T-helper 2 cell treated with Interferon-gamma antibody and Interleukin-4, amounts not matched to agents 5 μg/mL and 100 μg/mL, for 36 hours (primary cell): Measurements from ENCODE around the gene GET4.

ENCODE experiments used
- DNase-seq: peaks from one replicate; pipeline ENCODE4 v3.0.0; 2021; ENCODE audit warnings: low spot score
- H3K27ac Mint-ChIP-seq: one replicate; pipeline ENCODE4 v1.8.0; 2021; ENCODE audit warnings: mild to moderate bottlenecking, mixed read lengths
- H3K27me3 Mint-ChIP-seq: one replicate; pipeline ENCODE4 v1.8.0; 2021; ENCODE audit warnings: low read depth, mixed read lengths
- H3K36me3 Mint-ChIP-seq: one replicate; pipeline ENCODE4 v1.8.0; 2021; ENCODE audit warnings: low read depth, mixed read lengths
- H3K4me1 Mint-ChIP-seq: one replicate; pipeline ENCODE4 v1.8.0; 2021; ENCODE audit warnings: low read depth, mixed read lengths
- H3K4me3 Mint-ChIP-seq: one replicate; pipeline ENCODE4 v1.8.0; 2022; ENCODE audit warnings: mild to moderate bottlenecking, moderate library complexity, mixed read lengths
- H3K9me3 Mint-ChIP-seq: one replicate; pipeline ENCODE4 v1.8.0; 2021; ENCODE audit warnings: mixed read lengths

Gene GET4

DNA sequence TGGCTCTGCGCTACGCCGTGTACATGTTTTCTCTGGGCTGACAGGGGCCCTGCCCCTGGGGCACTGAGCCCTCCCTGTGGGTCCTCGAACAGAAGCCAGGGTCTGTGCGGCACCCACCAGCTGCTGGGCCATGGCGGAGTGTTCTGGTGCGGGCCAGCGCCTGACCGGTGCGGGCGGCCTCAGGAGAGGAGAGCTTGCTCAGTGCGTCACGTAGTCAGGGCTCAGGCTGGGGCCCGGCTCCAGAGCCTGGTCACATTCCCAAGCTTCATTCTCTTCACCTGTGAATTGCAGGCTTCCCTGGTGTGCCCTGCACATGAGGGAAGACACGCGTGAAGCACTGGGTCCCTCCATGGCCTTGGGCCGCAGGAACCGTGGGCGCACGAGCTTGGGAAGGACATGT, 15.5 kb downstream of the GET4 start:
- no peak for DNase-seq
- no peaks in the 10 kb centered on the region for H3K27me3 Mint-ChIP-seq
- no peak overlapping the region for H3K27ac Mint-ChIP-seq

DNA sequence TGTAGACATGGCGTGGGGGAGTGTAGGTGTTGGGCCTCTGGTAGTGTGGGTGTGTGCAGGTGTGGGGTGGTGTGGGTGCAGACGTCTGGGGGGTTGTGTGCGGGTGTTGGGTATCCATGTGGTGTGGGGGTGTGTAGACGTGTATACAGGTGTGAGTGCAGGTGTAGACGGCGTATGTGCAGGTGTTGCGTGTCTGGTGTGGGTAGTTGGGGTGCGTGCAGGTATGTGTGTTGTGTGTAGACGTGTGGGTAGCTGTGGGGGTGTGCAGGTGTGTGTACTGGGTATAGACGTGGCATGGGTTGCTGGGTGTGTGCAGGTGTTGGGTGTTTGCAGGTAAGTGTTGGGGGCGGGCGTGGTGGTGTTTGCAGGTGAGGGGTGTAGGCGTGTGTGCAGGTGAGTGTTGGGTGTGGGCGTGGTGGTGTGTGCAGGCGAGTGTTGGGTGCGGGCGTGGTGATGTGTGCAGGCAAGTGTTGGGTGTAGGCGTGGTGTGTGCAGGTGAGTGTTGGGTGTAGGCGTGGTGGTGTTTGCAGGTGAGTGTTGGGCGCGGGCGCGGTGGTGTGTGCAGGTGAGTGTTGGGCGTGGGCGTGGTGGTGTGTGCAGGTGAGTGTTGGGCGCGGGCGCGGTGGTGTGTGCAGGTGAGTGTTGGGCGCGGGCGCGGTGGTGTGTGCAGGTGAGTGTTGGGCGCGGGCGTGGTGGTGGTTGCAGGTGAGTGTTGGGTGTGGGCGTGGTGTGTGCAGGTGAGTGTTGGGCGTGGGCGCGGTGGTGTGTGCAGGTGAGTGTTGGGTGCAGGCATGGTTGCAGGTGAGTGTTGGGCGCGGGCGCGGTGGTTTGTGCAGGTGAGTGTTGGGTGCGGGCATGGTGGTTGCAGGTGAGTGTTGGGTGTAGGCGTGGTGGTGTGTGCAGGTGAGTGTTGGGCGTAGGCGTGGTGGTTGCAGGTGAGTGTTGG, 16.6 kb downstream of the GET4 start:
- DNase-seq, result no peak
- H3K27ac Mint-ChIP-seq, result no peak overlapping the region
- H3K4me3 Mint-ChIP-seq, result no peak overlapping the region
- no peaks in the 10 kb centered on the region for H3K9me3 Mint-ChIP-seq
- peaks cover 2% of the 10 kb centered on the region for H3K4me1 Mint-ChIP-seq
- peaks cover 48% of the 10 kb centered on the region for H3K36me3 Mint-ChIP-seq
- no peaks in the 10 kb centered on the region for H3K27me3 Mint-ChIP-seq

More for the DNA sequence above, 15.5 kb downstream of the GET4 start:
- H3K9me3 Mint-ChIP-seq, result no peaks in the 10 kb centered on the region
- peaks cover 2% of the 10 kb centered on the region for H3K4me1 Mint-ChIP-seq
- H3K4me3 Mint-ChIP-seq, result no peak overlapping the region
- peaks cover 51% of the 10 kb centered on the region for H3K36me3 Mint-ChIP-seq

DNA sequence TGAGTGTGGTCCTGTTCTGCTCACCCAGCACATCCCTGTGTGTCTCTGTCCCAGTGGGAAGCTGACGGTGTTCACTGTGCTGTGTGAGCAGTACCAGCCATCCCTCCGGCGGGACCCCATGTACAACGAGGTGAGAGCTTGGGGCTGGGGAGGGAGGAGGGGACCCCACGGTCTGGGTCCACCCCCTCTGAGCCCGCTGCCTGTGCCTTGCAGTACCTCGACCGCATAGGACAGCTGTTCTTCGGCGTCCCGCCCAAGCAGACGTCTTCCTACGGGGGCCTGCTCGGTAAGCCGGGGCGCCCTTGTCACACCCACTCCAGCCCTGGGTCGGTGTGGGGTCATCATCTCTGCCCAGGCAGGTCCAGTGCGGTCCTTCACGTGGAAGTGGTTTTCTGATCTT, 17.3 kb downstream of the GET4 start:
- Mint-ChIP-seq H3K9me3 (no peaks in the 10 kb centered on the region), H3K4me1 (peaks cover 2% of the 10 kb centered on the region), H3K27ac (no peak overlapping the region), H3K27me3 (no peaks in the 10 kb centered on the region), H3K4me3 (no peak overlapping the region), H3K36me3 (peaks cover 46% of the 10 kb centered on the region)
- DNase-seq, result no peak

DNA sequence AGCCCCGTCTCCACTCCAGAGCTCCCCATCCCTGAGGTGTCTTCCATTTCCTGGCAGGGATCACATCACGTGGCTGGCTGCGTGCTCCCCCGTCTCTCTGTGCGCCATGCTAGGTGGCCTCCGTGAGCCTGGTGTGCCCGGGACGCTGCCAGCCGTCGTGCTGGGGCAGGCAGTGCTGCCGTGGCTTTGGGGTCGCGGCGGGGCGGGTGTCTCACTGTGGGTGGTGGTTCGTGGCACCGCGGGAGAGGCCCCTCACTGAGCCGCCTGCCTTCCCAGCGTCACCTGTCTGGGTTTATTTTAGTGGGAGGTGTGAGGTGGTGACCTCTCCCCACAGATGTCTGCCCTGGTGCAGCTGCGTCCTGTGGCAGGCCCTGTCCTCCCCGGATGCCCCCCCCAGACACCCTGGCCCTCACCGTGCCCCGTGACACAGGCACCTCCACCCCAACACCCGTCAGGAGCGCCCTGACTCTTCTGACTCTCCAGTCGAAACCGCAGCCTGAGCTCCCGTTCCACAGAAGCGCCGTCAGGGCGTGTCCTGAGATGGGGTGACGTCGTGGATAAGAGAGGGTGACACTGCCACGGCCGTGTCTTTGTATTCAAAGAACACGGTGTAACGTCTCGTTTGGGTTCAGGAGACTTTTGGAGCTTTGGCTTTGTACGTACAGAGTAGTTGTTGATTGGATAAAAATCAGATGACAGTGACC, 18.0 kb downstream of the GET4 start:
- peaks cover 44% of the 10 kb centered on the region for H3K36me3 Mint-ChIP-seq

DNA sequence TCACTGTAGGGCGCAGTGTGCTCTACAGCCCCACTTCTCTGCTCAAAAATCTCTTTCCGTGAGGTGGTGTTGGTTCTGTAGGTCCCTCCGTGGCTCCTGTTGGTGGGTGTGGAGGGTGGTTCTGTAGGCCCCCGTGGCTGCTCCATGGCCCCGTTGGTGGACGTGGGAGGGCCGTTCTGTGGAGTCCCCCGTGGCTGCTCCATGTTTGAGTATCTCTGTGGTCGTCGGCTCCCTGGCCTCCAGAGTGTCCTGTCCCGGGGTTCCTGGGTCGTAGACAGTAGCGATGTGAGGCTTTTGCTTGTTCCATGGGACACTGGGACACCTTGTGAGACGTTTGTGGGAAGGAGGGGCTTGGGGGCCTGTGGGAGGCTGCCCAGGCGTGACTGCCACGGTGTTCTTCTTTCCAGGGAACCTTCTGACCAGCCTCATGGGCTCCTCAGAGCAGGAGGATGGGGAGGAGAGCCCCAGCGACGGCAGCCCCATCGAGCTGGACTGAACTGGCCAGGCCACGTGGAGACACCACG, 18.6 kb downstream of the GET4 start:
- no peak for DNase-seq
- Mint-ChIP-seq H3K4me3 (no peak overlapping the region), H3K36me3 (peaks cover 44% of the 10 kb centered on the region), H3K27ac (no peak overlapping the region), H3K4me1 (peaks cover 2% of the 10 kb centered on the region), H3K9me3 (no peaks in the 10 kb centered on the region), H3K27me3 (no peaks in the 10 kb centered on the region)

More for the DNA sequence above, 18.0 kb downstream of the GET4 start:
- no peak for DNase-seq
- Mint-ChIP-seq H3K9me3 (no peaks in the 10 kb centered on the region), H3K27me3 (no peaks in the 10 kb centered on the region), H3K4me3 (no peak overlapping the region), H3K4me1 (peaks cover 2% of the 10 kb centered on the region), H3K27ac (no peak overlapping the region)

DNA sequence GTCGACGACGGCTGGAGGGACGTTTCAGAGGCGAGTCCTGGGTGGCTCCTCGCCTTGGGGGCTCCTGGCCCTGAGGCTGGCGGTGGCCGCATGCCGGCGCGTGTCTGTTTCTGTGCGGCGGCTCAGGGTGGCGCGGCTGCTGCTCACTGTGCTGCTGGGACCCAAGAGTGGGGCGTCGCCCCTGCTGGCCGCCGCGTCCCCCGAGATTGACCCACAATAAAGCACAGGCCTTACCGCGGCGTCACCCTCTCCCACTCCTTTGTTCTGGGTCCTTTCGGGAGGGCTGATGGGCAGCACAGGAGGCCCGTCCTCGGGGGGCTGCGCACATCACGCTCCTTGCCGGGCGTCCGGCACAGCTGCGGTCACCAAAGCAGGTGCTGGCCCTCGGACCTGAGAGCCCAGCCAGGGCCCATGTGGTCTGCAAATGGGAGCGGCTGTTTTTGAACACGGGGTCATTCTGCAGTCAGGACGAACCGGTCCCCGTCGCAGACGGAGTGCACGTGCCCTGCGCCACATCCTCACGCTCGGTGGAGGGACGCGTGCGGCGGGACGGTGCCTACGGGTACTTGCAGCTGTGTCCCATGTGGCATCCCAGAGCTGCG, 19.2 kb downstream of the GET4 start:
- no peak overlapping the region for H3K4me3 Mint-ChIP-seq
- H3K36me3 Mint-ChIP-seq, result peaks cover 41% of the 10 kb centered on the region
- peaks cover 2% of the 10 kb centered on the region for H3K4me1 Mint-ChIP-seq
- DNase-seq, result no peak
- H3K27ac Mint-ChIP-seq, result no peak overlapping the region
- H3K9me3 Mint-ChIP-seq, result no peaks in the 10 kb centered on the region
- no peaks in the 10 kb centered on the region for H3K27me3 Mint-ChIP-seq

DNA sequence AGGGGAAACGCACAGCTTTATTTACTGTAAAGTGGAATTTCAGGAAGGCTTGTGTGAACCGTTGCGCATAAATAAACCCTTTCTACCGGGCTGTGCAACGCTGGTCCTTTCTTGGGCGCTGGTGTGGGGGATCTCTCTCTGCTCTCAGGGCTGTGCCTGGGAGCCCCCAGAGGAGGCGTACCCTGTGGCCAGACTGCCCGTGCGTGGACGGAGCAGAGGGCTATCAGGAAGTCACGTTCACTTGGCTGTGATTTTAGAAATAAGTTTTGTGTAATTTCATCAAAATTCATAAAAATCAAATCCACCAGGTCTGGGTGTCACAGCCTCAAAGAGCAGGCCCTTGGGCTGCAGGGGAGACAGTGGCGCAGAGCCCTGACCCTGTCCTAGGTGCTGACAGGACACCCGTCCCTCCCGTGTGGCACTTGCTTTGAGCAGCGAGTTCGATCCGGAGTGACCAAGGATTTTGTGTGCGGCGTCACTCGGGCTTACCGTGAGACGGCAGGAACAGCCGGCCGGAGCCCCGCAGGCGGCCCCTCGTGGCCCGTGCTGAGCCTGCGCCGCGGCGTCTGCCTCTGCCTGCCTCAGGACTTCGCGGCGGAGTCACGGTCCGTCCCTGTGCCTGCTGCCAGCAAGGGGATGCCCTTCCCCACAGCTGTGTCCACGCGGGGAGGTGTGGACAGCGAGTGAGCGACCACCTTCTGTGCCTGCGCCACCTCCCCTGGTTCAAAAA, 20.2 kb downstream of the GET4 start:
- H3K4me1 Mint-ChIP-seq, result peaks cover 2% of the 10 kb centered on the region
- no peaks in the 10 kb centered on the region for H3K9me3 Mint-ChIP-seq
- no peak for DNase-seq
- H3K27me3 Mint-ChIP-seq, result no peaks in the 10 kb centered on the region
- no peak overlapping the region for H3K4me3 Mint-ChIP-seq
- H3K36me3 Mint-ChIP-seq, result peaks cover 36% of the 10 kb centered on the region
- H3K27ac Mint-ChIP-seq, result no peak overlapping the region

DNA sequence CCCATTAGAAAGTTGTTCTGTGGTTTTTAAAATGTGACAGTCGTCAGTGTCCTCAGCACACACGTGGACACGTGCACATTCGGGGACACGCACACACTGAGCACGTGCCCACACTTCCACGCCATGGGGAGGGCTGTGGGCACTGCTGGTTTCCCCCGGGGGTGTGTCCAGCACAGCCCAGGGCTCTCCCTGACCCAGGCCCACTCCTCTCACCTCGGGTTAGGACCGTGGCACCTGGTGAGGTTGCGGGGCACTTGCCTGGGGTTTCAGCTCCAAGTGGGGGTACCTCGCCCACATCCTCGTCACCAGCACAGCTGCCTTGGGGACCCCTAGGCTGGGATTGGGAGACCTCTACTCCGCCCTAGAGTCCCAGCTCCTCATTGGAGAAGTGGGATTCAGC, 20.7 kb downstream of the GET4 start:
- Mint-ChIP-seq H3K27me3 (no peaks in the 10 kb centered on the region), H3K4me1 (peaks cover 2% of the 10 kb centered on the region), H3K36me3 (peaks cover 34% of the 10 kb centered on the region), H3K27ac (no peak overlapping the region), H3K4me3 (no peak overlapping the region), H3K9me3 (no peaks in the 10 kb centered on the region)
- DNase-seq, result no peak

DNA sequence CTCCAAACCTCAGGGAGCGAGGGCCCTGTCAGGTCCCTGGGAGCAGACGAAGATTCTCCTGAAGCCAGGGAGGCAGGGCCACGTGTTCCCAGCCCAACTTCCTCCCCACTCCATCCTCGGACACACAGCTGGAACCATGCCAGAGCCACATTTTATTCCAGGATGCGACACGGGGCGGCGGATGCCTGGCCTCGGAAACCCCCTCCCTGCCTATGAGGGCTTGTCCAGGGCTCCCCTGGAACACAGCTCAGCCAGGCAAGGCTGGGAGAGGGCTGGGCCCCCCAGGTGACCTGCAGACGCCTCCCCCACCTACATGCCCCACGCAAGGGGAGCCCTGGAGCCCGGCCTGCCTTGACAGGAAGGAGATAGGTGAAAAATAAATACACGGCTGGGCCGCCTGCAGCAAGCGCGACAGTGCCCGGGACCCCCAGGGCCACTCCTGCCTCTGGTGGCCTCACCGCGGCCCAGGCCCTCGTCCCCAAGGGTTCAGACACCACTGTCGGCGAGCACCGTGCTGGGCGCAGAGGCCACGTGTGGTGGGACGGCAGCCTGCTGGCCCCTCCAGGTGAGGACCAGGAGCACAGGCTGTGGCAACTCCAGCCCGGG, 21.5 kb downstream of the GET4 start:
- Mint-ChIP-seq H3K9me3 (no peaks in the 10 kb centered on the region), H3K36me3 (peaks cover 26% of the 10 kb centered on the region), H3K27me3 (no peaks in the 10 kb centered on the region), H3K4me3 (no peak overlapping the region), H3K4me1 (no peaks in the 10 kb centered on the region), H3K27ac (no peak overlapping the region)
- DNase-seq, result no peak

DNA sequence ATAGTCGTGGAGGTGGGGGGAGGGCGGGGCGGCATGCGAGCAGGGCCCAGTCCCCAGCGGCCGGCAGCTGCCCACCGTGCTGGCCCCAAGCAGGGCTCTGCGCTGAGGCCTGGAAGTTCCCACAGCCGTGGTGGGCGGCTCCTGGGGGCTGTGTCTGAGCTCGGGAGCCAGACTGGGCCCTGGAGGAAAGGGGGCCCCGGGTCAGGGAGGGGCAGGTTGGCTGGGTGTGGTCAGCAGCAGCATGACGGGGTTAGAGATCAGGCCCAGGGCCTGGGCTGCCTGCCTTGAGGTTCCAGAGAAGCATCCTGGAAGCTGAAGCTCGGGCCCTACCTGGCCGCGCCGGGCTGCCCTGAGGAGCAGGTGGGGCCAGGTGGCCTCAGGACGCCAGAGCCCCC, 22.1 kb downstream of the GET4 start:
- H3K9me3 Mint-ChIP-seq, result no peaks in the 10 kb centered on the region
- DNase-seq, result no peak
- H3K27me3 Mint-ChIP-seq, result no peaks in the 10 kb centered on the region
- H3K4me1 Mint-ChIP-seq, result no peaks in the 10 kb centered on the region
- no peak overlapping the region for H3K27ac Mint-ChIP-seq
- no peak overlapping the region for H3K4me3 Mint-ChIP-seq
- peaks cover 21% of the 10 kb centered on the region for H3K36me3 Mint-ChIP-seq

DNA sequence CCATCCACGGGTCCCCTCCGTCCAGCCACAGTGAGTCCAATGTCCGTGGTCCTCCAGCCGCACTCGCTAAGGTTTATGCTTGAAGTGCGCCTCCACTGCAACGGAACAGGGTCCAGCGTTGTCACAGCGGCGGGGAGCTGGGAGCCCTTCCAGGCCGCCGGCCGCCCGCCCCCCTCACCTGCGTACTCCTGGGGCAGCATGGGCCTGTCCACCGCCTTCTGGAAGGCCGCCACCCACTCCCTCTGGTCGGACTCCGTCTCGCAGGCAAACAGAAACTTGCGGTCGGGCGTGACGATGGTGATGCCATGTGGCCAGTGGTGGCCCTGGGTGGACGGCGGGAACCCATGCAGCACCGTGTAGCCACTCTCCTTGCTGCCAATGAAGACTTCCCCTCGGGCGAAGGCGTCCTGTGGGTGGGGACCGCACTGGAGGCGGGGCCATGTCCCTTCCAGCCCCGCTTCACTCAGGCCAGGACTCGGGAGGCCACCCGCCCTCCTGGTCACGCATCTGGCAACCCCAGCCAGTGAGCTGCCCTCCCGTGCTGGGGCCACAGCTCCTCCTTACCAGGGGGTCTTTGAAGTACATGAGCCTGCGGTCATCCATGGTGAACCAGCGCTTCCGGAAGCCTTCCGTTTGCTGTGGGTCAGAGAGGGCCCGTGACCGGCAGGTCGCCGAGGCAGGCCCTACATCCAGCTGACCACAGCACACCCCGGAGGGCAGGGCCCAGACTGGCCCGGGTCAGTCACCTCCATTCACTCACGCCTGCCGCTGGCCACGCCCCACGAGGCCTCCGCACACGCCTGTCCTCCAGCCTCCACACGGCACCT, 22.7 kb downstream of the GET4 start:
- DNase-seq, result no peak
- Mint-ChIP-seq H3K36me3 (peaks cover 18% of the 10 kb centered on the region), H3K27ac (no peak overlapping the region), H3K4me1 (no peaks in the 10 kb centered on the region), H3K27me3 (no peaks in the 10 kb centered on the region), H3K9me3 (no peaks in the 10 kb centered on the region), H3K4me3 (no peak overlapping the region)

DNA sequence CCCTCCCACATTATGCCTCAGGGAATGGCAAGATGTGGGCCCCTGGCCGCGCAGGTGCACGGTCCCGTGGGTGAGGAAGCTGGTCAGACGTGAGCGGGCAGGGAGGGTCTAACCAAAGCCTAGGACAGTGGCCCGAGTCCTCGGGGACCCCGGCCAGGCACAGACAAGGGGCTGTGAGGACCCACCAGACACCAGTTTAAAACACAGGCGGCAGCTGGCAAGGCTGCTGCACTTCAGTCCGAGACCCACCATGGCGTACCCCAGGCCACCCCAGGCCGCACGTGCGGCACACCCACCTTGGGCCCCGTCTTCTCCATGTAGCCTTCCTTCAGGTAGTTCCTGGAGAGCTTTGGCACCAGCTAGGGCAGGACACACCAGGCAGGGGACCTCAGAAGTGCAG, 23.5 kb downstream of the GET4 start:
- no peak overlapping the region for H3K27ac Mint-ChIP-seq
- no peaks in the 10 kb centered on the region for H3K27me3 Mint-ChIP-seq
- H3K36me3 Mint-ChIP-seq, result peaks cover 12% of the 10 kb centered on the region
- H3K9me3 Mint-ChIP-seq, result no peaks in the 10 kb centered on the region
- H3K4me3 Mint-ChIP-seq, result no peak overlapping the region
- no peak for DNase-seq
- no peaks in the 10 kb centered on the region for H3K4me1 Mint-ChIP-seq
